NCI-H748 treated with DMSO at 0.1 percent for 48 hours (cell line): ENCODE data around the gene CENPP.

Experiments used
- DNase-seq: peaks from one replicate; lab custom pipeline; 2025; lab: John Stamatoyannopoulos, UW

Gene CENPP

GRCh38 chr9:92639791-92640271 is 314.1 kb downstream of the CENPP start:
- DNase-seq, result no peak

DNA sequence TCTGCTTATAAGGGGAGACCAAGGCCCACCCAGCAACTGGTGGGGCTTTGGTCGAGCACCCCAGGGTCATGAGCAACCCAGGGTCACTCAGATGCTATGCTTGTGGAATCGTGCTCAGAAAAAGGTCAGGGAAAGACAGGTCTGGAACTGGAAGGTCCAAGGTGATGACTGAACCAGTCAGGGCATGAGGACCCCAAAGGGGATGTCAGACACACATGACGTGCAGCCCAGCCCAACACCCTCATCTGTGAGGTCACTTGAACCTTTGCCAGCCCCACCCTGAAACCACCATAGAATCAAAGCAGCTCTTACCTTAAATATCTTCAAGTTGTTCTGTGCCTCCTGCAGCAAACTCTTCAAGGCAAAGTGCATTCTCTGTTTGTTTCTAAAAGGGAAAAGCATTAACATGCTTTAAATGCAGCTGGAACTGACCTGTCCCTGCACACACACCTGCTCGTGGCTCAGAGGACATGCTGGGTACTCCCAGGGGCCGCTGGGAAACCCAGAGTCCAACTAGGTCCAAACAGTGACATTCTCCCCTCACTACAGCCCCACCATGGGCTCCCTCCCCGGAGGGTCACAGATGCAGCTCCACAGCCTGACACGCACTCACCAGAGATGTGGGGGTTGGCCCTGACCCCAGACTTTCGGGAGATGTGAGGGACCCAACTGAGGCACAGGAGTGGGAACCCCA is 314.8 kb downstream of the CENPP start:
- DNase-seq, result no peak

- no peak for DNase-seq
Measured at GRCh38 chr9:92641092-92641809, 315.5 kb downstream of the CENPP start.

GRCh38 chr9:92642041-92642451 is 316.3 kb downstream of the CENPP start:
- no peak for DNase-seq

DNA sequence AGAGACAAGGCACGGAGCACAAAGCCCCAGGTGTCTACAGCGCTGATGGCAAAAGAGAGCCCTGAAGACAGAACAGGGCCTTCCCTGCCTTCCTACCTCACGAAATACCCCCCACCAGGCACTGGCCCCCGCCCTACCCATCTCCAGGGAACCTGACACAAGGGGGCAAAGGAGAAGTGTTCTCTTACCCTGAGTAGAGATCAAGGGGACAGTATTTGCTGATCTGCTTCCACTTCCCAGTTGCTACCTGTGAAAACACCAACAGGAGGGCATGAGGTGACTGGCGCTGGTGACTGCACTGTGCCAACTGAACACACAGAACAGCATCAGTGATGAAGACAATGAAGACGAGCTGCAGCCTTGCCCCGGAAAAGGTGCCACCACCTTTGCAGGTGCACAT is 316.8 kb downstream of the CENPP start:
- DNase-seq, result no peak

- no peak for DNase-seq
Measured at GRCh38 chr9:92644278-92644677, 318.5 kb downstream of the CENPP start.

DNA sequence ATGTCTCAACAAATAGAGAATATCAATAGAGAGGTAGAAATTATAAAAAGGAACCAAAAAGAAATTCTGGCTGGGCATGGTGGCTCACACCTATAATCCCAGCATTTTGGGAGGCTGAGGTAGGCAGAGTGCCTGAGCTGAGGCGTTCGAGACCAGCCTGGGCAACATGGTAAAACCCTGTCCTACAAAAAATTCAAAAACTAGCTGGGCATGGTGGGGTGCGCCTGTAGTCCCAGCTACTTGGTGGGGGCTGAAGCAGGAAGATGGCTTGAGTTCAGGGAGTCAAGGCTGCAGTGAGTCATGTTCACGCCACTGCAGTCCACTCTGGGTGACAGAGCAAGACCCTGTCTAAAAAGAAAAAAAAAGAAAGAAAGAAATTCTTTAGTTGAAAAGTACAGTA is 319.3 kb downstream of the CENPP start:
- DNase-seq, result no peak

- DNase-seq, result no peak
Measured at GRCh38 chr9:92647671-92648473, 322.1 kb downstream of the CENPP start.

DNA sequence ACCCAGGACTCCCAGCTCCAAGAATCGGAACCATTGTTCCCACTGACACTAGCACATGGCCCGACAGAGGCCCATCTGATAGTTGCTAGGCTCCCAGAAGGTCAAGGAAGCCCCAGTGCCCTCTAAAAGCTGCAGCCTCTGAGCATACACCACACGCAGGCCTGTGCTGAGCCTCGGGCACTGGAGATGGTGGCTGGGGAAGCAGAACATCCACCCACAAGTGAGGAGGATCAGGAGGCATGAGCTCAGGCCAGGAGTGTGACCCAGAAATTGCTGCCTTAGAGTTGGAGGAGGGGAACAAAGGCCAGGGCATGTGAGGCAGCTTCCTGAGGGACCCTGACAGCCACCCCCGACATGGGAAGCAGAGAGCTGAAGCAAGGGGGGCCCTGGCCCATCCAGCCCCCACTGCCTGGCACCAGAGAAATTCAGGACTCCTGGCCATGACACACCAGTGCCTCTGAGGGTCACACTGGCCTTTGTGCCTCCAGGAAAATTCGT is 322.8 kb downstream of the CENPP start:
- no peak for DNase-seq

DNA sequence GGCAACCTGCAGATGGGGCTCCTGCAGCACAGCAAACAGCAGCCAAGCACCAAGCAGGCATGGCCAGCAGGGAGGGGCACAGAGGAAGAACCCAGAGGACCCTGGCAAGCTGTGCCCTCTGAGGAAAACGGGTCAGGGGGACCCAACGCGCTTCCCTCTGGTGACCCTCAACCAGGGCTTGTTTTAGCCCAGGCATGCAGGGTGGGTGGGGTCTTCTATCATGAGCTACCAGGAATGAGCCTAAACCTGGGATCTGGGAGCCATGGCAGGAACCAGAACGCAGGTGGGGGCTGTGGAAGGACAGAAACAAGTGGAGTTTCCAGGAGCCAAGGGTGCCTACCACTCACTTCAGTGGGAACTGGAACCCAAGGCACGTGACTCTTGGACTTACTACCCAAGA is 323.3 kb downstream of the CENPP start:
- no peak for DNase-seq

- DNase-seq, result no peak
Measured at GRCh38 chr9:92650296-92650695, 324.5 kb downstream of the CENPP start.

- DNase-seq, result no peak
Measured at GRCh38 chr9:92650839-92651621, 325.3 kb downstream of the CENPP start.

GRCh38 chr9:92652461-92652860 is 326.7 kb downstream of the CENPP start:
- no peak for DNase-seq

- no peak for DNase-seq
Measured at GRCh38 chr9:92654481-92655301, 328.9 kb downstream of the CENPP start.

DNA sequence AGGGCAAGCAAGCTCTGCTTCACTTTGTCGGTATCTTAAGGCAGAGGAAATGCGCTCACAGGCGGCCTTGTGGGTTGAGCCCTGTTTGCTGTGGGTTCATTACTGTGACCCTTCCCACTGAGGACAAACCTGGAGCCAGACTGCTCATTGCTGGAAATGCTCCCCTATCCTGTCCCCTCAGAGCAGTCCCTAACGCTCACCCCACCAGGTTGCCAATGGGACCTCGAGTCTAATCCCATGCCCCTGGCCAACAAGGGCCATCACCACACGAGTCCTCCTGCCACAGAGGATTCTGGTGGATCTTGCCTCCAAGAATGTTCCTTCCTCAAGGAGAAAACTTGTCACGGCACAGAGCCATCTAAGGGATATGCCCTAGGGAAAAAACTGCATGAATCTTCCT is 329.6 kb downstream of the CENPP start:
- no peak for DNase-seq

- no peak for DNase-seq
Measured at GRCh38 chr9:92655896-92656536, 330.3 kb downstream of the CENPP start.

DNA sequence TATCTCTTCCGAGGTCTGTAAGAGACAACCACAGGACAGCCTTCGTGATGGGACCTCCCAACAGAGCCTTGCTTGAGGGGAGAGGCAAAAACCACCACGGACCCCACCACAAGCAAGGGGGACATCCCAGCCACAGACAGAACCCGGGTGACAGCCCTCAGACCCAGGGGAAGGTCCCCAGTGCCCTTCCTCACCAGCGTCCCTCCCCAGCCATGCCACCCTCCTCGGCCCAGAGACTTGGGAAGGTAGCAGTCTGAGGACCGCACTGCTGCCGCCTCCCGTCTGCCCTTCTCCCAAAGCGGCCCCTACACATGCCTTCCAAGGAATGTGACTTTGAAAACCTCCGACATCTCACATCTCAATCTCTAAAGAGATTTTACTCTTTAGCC is 330.8 kb downstream of the CENPP start:
- DNase-seq, result no peak

DNA sequence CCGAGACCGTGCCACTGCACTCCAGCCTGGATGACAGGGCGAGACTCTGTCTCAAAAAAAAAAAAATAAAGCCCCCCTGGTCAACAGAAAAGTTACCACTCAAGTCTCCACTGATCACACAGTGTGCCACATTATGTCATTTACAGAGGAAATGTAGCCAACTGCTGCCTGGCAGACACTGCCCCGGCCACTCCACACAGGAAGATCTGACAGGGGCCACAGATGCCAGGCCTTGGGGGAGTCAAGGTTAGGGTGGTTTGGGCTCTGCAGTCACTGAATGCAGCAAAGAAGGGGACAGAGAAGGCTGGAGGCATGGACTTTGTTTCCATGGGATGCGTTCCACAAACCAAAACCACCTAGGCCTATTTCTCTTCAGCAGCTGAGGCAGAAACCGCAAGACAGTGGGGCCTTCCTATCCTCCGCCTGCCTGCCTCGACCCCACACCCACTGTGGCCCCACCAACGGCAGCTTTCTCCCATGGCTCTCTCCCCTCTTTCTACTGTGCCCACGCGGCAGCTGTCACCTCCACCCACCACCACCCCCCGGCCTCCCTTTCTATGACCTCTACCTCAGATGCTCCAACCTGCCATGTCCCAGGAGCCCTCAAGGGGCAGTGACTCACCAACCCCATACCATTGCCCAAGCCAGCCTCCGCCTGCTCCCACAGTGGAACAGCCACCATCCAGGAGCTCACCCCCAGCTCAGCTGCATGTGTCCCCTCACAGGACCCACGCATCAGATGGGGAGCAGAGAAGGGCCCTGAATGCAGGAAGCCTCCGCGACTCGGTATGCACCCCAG is 331.7 kb downstream of the CENPP start:
- DNase-seq, result no peak

DNA sequence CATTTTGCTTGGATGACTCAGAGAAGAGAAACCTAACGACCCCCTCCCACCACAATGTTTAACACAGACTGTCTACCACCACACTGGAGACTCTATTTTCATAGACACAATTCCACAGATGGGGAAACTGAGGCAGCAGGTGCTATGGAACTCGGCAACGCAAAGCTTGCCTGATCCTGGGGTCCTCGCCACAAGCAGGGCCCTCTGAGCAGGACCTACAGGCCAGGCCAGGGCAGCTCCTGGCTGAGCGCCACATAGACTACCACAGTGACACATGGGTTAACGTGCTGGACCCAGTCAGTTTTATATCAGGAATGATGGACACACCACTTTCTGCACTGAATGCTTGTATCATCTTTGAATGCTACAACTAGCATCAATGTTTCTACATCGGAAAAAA is 332.4 kb downstream of the CENPP start:
- DNase-seq, result no peak

DNA sequence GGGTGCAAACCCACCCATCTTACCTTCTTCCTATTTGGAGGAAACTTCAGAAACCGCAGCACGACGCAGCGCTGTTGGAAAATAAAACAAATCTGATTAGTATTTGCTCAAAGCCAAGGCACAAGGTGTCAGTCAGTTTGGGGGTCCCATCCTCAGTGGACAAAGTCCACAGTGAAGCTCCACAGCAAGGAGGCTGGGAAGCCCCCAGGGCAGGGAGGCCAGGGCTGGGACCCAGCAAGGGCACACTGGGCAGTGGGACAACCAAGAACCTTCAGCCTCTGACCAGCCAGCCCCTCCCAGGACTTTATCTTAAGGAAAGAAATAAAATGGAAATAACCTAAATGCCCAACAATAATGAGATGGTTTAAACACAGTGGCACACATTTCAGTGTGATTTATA is 332.9 kb downstream of the CENPP start:
- DNase-seq, result no peak
